GM18868 (cell line): Measurements from ENCODE around the gene ANKLE2.

ENCODE experiments used
- ATAC-seq: cut with Tn5 transposase; IDR thresholded peaks from one replicate; pipeline ENCODE4 v1.9.1; 2021; ENCODE audit warnings: mild to moderate bottlenecking, moderate library complexity; ENCODE audit not compliant: unreplicated experiment

Gene ANKLE2

GRCh38 chr12:132720606-132721345 is 40.9 kb downstream of the ANKLE2 start:
- ATAC-seq: no peak

GRCh38 chr12:132719954-132720324 is 41.7 kb downstream of the ANKLE2 start:
- ATAC-seq: no peak

GRCh38 chr12:132719141-132719953 is 42.3 kb downstream of the ANKLE2 start:
- no peak for ATAC-seq

- no peak for ATAC-seq
Measured at GRCh38 chr12:132718644-132719043, 43.0 kb downstream of the ANKLE2 start.

- no peak for ATAC-seq
Measured at GRCh38 chr12:132717531-132718387, 43.9 kb downstream of the ANKLE2 start.

GRCh38 chr12:132717011-132717410 is 44.6 kb downstream of the ANKLE2 start:
- no peak for ATAC-seq

- no peak for ATAC-seq
Measured at GRCh38 chr12:132716356-132716755, 45.3 kb downstream of the ANKLE2 start.

GRCh38 chr12:132715874-132716273 is 45.8 kb downstream of the ANKLE2 start:
- ATAC-seq: no peak

- ATAC-seq: no peak
Measured at GRCh38 chr12:132713123-132713522, 48.5 kb downstream of the ANKLE2 start.

GRCh38 chr12:132711080-132711843 is 50.4 kb downstream of the ANKLE2 start:
- peak; percentile 6 for ATAC-seq

- peak; percentile 90 for ATAC-seq
Measured at GRCh38 chr12:132710405-132711079, 51.1 kb downstream of the ANKLE2 start, which contains the start of gene PGAM5. PGAM5 (plus strand) TSS chr12:132710842; CDS start chr12:132710877, 35 bp downstream.

- peak; percentile 23 for ATAC-seq
Measured at GRCh38 chr12:132710043-132710404, 51.6 kb downstream of the ANKLE2 start.

- no peak for ATAC-seq
Measured at GRCh38 chr12:132708150-132708549, 53.5 kb downstream of the ANKLE2 start.

- ATAC-seq: no peak
Measured at GRCh38 chr12:132707241-132707640, 54.4 kb downstream of the ANKLE2 start.

- ATAC-seq: no peak
Measured at GRCh38 chr12:132703641-132704040, 58.0 kb downstream of the ANKLE2 start.

GRCh38 chr12:132702640-132703039 is 59.0 kb downstream of the ANKLE2 start:
- no peak for ATAC-seq

GRCh38 chr12:132700212-132700822 is 61.3 kb downstream of the ANKLE2 start:
- ATAC-seq: no peak

- no peak for ATAC-seq
Measured at GRCh38 chr12:132698341-132698740, 63.3 kb downstream of the ANKLE2 start.

- ATAC-seq: no peak
Measured at GRCh38 chr12:132695431-132695830, 66.2 kb downstream of the ANKLE2 start.
